MM.1S (cell line): ENCODE results near the gene PANX1.

Experiments
- DNase-seq: peaks from one replicate; pipeline ENCODE4 v3.0.0-alpha.2; 2015
- H2AFZ ChIP-seq: fragments of 300-600 bp; sonication (generic); 2 replicates; pipeline ENCODE4 v1.6.0; 2016; ENCODE audit warnings: antibody characterized with exemption, low read length
- H3F3A ChIP-seq: fragments of 300-600 bp; sonication (generic); 2 replicates; pipeline ENCODE4 v1.6.1; 2016; ENCODE audit warnings: mild to moderate bottlenecking, antibody characterized with exemption, low read length, moderate library complexity, mixed read lengths; ENCODE audit not compliant: insufficient read depth
- H3K27ac ChIP-seq: fragments of 300-600 bp; sonication (generic); 2 replicates; pipeline ENCODE4 v1.5.1; 2016; ENCODE audit warnings: mild to moderate bottlenecking, low read length
- H3K27me3 ChIP-seq: fragments of 300-600 bp; sonication (generic); replicated peaks from 2 replicates; pipeline ENCODE4 v1.6.0; 2016; ENCODE audit warnings: low read length; ENCODE audit not compliant: insufficient read depth
- H3K36me3 ChIP-seq: fragments of 300-600 bp; sonication (generic); replicated peaks from 2 replicates; pipeline ENCODE4 v1.6.1; 2016; ENCODE audit warnings: mild to moderate bottlenecking, low read length, mixed read lengths; ENCODE audit not compliant: insufficient read depth
- H3K4me1 ChIP-seq: fragments of 300-600 bp; sonication (generic); 2 replicates; pipeline ENCODE4 v1.6.1; 2016; ENCODE audit warnings: low read length, mixed read lengths
- H3K4me2 ChIP-seq: fragments of 300-600 bp; sonication (generic); 2 replicates; pipeline ENCODE4 v1.6.0; 2016; ENCODE audit warnings: low read depth, low read length
- H3K4me3 ChIP-seq: fragments of 300-600 bp; sonication (generic); 2 replicates; pipeline ENCODE4 v1.5.1; 2016; ENCODE audit warnings: low read length, mixed read lengths
- H3K79me2 ChIP-seq: fragments of 300-600 bp; sonication (generic); 2 replicates; pipeline ENCODE4 v1.6.1; 2016; ENCODE audit warnings: mixed run types, low read length, mixed read lengths
- H3K9ac ChIP-seq: fragments of 300-600 bp; sonication (generic); 2 replicates; pipeline ENCODE4 v1.6.1; 2016; ENCODE audit warnings: low read length, mixed read lengths
- H3K9me2 ChIP-seq: fragments of 300-600 bp; sonication (generic); replicated peaks from 2 replicates; pipeline ENCODE4 v1.6.1; 2016; ENCODE audit warnings: mild to moderate bottlenecking, low read length, mixed read lengths; ENCODE audit not compliant: insufficient read depth
- H3K9me3 ChIP-seq: fragments of 300-600 bp; sonication (generic); replicated peaks from 2 replicates; pipeline ENCODE4 v1.6.1; 2016; ENCODE audit warnings: mild to moderate bottlenecking, low read length, mixed read lengths; ENCODE audit not compliant: insufficient read depth
- H4K20me1 ChIP-seq: fragments of 300-600 bp; sonication (generic); 2 replicates; pipeline ENCODE4 v1.6.1; 2016; ENCODE audit warnings: mild to moderate bottlenecking, low read length, moderate library complexity, mixed read lengths; ENCODE audit not compliant: insufficient read depth
- EZH2 ChIP-seq: fragments of 300-600 bp; sonication (generic); optimal IDR thresholded peaks from 2 replicates; pipeline ENCODE3; 2017; ENCODE audit warnings: low read depth, mild to moderate bottlenecking, antibody characterized with exemption, low read length, mixed read lengths
- EZH2phosphoT487 ChIP-seq: fragments of 300-600 bp; sonication (generic); IDR thresholded peaks from 2 replicates; pipeline ENCODE4 v1.6.1; 2018; ENCODE audit warnings: antibody characterized with exemption, low read length
- TF ChIP-seq, protein P1 (sequence below): fragments of 300-600 bp; sonication (generic); IDR thresholded peaks from 2 replicates; pipeline ENCODE4 v1.5.1; 2016; ENCODE audit warnings: antibody characterized with exemption, low read length, mixed read lengths

PANX1 gene

DNA sequence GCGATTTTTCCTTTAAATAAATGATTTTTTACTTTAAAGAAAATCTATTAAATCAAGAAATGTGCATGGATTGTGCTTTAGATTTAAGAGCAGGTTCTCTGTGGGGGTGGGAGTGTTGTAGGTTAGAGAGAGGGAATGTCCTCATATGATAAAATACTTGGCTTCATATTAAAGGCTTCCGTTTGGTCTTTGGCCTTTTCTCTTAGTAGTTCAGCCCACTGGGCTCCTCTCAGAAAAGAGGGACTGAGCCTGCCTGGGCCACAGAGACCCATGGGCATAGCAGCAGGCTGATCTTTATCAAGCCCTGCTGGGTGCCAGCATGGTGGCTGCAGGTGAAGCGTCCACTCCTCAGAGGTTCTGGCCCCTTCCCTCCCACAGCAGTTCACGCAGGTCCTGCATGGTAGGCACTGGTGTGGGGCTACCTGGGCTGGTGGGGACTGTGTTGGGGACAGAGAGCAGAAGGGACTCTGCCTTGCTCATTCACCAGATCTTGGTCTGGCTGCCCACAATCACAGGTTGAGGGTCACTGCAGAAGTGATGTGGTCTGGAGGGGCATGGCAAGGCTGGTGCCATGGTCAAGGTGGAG, 4.3 kb downstream of the PANX1 start:
- no peak overlapping the region for H3K27ac ChIP-seq
- peaks cover 16% of the 10 kb centered on the region for H3F3A ChIP-seq
- H3K4me2 ChIP-seq: no peak overlapping the region
- no peak overlapping the region for H3K4me3 ChIP-seq
- no peaks in the 10 kb centered on the region for H4K20me1 ChIP-seq
- TF ChIP-seq, protein P1, sequence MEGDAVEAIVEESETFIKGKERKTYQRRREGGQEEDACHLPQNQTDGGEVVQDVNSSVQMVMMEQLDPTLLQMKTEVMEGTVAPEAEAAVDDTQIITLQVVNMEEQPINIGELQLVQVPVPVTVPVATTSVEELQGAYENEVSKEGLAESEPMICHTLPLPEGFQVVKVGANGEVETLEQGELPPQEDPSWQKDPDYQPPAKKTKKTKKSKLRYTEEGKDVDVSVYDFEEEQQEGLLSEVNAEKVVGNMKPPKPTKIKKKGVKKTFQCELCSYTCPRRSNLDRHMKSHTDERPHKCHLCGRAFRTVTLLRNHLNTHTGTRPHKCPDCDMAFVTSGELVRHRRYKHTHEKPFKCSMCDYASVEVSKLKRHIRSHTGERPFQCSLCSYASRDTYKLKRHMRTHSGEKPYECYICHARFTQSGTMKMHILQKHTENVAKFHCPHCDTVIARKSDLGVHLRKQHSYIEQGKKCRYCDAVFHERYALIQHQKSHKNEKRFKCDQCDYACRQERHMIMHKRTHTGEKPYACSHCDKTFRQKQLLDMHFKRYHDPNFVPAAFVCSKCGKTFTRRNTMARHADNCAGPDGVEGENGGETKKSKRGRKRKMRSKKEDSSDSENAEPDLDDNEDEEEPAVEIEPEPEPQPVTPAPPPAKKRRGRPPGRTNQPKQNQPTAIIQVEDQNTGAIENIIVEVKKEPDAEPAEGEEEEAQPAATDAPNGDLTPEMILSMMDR: no peak
- TF ChIP-seq EZH2 (no peak), EZH2phosphoT487 (no peak)
- peaks cover 24% of the 10 kb centered on the region for H3K4me1 ChIP-seq
- no peaks in the 10 kb centered on the region for H3K36me3 ChIP-seq
- H2AFZ ChIP-seq: no peak overlapping the region
- H3K27me3 ChIP-seq: no peaks in the 10 kb centered on the region
- H3K9me2 ChIP-seq: no peaks in the 10 kb centered on the region
- peaks cover 80% of the 10 kb centered on the region for H3K79me2 ChIP-seq
- H3K9ac ChIP-seq: no peak overlapping the region
- H3K9me3 ChIP-seq: no peaks in the 10 kb centered on the region
- no peak for DNase-seq

DNA sequence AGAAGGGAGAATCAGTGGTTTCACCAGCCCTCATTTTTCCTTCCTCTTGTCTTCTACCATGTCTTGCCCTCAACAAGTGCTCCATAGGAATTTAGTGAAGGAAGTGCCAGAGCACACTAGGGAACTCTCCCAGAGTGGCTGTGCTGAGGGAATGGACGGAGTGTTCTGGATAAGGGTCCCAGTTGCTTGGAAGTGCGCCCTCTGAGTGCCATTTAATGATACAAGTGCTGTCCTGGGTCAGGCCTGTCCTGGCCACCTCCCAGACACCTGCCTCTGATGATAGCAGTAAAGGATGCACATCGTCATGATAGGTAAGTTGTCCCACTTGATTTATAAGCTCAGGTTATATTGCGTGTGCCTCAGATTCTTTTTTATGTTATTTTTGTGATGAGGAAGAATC, 5.1 kb downstream of the PANX1 start:
- H3F3A ChIP-seq: peaks cover 11% of the 10 kb centered on the region
- H3K27me3 ChIP-seq: no peaks in the 10 kb centered on the region
- H2AFZ ChIP-seq: no peak overlapping the region
- H3K4me3 ChIP-seq: no peak overlapping the region
- no peaks in the 10 kb centered on the region for H3K9me2 ChIP-seq
- H4K20me1 ChIP-seq: no peaks in the 10 kb centered on the region
- no peaks in the 10 kb centered on the region for H3K9me3 ChIP-seq
- H3K79me2 ChIP-seq: peaks cover 87% of the 10 kb centered on the region
- H3K4me2 ChIP-seq: no peak overlapping the region
- TF ChIP-seq, protein P1: no peak
- no peak for TF ChIP-seq EZH2phosphoT487
- no peak for TF ChIP-seq EZH2
- peaks cover 23% of the 10 kb centered on the region for H3K4me1 ChIP-seq
- H3K9ac ChIP-seq: no peak overlapping the region
- H3K27ac ChIP-seq: no peak overlapping the region
- no peaks in the 10 kb centered on the region for H3K36me3 ChIP-seq
- no peak for DNase-seq

DNA sequence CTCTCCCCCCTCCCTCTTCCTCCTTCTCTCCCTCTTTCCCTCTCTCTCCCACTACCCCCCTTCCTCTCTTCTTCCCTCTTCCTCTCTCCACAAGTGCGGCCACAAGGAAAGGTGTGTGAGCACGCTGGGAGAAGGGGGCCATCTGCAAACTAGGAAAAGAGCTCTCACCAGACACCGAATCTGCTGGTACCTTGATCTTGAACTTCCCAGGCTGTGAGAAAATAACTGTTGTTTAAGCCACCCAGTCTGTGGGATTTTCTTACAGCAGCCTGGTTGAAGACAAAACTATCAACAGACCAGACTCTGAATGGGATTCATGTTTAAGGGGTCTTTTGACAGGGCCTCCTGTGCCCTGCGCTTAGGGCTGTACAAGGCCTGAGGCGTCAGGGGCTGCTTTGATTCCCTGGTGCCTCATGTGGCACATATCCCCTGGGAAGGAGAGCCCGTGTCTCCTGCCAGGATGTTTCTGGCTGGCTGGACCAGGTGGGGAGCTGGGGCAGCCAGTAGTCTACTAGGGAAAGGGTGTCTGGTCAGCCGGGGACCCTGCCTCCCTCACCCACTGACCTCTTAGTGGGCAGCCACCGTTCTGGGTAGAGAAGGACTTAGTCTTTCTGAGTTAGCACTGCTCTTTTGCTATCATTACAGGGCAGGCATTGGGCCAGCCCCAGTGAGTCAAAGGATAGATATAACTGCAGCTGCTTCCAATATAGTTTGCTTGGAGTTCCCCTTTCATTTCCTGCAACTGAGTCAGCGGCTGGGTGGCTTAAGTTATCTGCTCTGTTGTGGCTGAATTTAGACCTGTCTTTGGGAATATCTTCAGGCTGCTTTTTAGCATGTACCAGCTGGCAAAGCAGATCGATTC, 6.2 kb downstream of the PANX1 start:
- Histone ChIP-seq H3K4me1 (peaks cover 22% of the 10 kb centered on the region), H3F3A (peaks cover under 1% of the 10 kb centered on the region; the same call in 1 of the 2 replicates)

More for the DNA sequence above, 6.2 kb downstream of the PANX1 start:
- H3K4me3 ChIP-seq: no peak overlapping the region; the same call in 1 of the 2 replicates
- no peak overlapping the region for H3K9ac ChIP-seq
- no peak overlapping the region for H2AFZ ChIP-seq
- H3K27me3 ChIP-seq: no peaks in the 10 kb centered on the region
- DNase-seq: no peak
- no peaks in the 10 kb centered on the region for H3K9me3 ChIP-seq
- no peaks in the 10 kb centered on the region for H3K36me3 ChIP-seq
- TF ChIP-seq EZH2phosphoT487 (no peak), EZH2 (no peak)
- TF ChIP-seq, protein P1: no peak
- no peaks in the 10 kb centered on the region for H3K9me2 ChIP-seq
- H3K4me2 ChIP-seq: peak overlapping the region; percentile 27; the same call in 1 of the 2 replicates
- no peak overlapping the region for H3K27ac ChIP-seq
- H4K20me1 ChIP-seq: no peaks in the 10 kb centered on the region
- peaks cover 92% of the 10 kb centered on the region for H3K79me2 ChIP-seq
